ENCODE measurements around the gene NKX6-1. TPM values are rescaled to one million over a fixed set of nuclear protein-coding genes. Genes with fewer than 3 reads are reported as not detected.

NKX6-1 gene
- total RNA-seq, 1 donor = 0.18 TPM

DNA sequence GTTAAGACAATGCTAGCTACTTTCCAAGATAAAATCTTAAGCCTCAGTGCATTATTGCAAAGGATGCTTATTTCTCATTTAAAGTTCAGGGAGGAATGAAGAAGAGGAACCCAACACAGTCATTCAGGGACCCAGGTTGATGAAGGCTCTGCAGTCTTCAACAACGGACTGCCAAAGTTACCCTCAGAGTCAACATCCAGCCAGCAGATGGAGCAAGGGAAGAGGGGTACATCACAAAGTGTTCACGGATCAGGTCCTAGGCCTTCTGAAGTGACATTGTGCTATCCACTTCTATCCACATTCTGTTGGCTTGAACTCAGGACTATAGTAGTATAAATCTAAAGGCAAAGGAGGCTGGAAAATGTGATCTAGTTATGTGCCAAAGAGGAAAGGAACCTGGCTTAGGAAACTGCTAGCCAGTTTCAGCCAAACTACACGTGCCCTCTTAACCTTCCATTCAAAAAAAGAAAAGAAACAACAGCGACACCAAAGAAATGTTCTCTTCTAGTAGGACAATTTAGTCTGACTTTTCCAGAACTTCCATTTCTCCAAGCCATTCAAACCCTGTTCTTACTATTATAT lies 28.8 kb downstream of the NKX6-1 start:
- TF ChIP-seq, protein P1, sequence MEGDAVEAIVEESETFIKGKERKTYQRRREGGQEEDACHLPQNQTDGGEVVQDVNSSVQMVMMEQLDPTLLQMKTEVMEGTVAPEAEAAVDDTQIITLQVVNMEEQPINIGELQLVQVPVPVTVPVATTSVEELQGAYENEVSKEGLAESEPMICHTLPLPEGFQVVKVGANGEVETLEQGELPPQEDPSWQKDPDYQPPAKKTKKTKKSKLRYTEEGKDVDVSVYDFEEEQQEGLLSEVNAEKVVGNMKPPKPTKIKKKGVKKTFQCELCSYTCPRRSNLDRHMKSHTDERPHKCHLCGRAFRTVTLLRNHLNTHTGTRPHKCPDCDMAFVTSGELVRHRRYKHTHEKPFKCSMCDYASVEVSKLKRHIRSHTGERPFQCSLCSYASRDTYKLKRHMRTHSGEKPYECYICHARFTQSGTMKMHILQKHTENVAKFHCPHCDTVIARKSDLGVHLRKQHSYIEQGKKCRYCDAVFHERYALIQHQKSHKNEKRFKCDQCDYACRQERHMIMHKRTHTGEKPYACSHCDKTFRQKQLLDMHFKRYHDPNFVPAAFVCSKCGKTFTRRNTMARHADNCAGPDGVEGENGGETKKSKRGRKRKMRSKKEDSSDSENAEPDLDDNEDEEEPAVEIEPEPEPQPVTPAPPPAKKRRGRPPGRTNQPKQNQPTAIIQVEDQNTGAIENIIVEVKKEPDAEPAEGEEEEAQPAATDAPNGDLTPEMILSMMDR (IDR thresholded peaks at IDR 0.05; ENCODE audit: insufficient read depth, low read length) = no peak
- DNase-seq (ENCODE audit: low read depth) = no peak
- H3K4me3 ChIP-seq (ENCODE audit: low read depth, low read length) = no peak overlapping the region

DNA sequence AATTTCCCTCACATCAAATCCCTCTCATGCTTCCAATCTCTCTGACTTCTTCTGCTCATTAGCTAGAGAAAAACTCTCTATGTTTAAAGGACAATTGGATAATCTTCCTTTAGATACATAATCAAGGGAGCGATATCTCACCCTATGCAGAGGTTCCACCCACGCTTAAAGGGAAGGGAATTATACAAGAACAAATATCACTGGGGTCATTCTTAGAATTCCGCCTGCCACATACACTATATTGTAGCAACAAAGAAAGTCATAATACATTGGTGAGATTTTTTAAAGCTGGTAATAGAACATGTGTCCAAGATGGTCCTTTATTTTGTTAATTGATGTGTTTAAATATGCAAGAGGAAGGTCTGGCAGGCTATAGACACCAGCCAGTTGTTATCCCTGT lies 31.5 kb downstream of the NKX6-1 start:
- H3K4me3 ChIP-seq (ENCODE audit: low read depth, low read length) = no peak overlapping the region
- TF ChIP-seq, protein P1 (IDR thresholded peaks at IDR 0.05; ENCODE audit: insufficient read depth, low read length) = no peak
- DNase-seq (ENCODE audit: low read depth) = no peak

DNA sequence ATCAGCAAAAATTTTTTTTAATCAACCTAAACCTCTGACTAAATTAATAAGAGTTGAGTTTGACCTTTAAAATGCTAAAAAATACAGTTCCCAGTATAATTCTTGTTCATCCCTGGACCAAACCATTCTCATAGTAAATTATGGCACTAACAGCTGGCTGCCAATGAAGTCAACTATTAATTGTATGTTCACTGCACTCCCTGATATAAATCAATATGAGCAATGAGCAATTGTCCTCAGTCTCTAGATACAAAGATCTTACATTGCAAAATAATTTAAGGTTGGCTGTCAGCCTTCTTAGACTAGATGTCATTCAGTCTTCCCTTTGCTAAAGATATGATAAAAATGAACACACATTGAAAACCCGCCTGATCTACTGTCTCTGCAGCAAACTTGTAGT lies 39.3 kb downstream of the NKX6-1 start:
- H3K4me3 ChIP-seq (ENCODE audit: low read depth, low read length) = no peak overlapping the region
- TF ChIP-seq, protein P1 (IDR thresholded peaks at IDR 0.05; ENCODE audit: insufficient read depth, low read length) = no peak
- no peak for DNase-seq (ENCODE audit: low read depth)

DNA sequence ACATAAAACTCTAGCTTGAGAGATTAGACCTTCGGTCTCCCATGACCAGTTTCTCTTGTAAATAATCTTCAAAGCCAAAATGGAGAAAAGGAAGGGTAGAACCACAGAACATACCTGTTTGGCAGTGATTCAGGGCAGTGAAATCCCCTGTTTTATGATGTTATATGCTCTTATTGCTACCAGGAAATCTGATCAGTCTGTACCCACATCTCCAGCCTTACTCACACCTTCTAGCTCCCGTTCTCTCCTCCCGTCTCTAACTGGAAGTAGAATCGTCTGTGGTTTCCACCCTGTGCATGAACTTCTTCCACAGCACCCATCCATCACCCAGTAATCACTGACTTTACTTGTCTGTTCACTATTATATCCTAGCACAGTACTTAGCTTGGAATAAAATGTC lies 42.9 kb downstream of the NKX6-1 start:
- TF ChIP-seq, protein P1 (IDR thresholded peaks at IDR 0.05; ENCODE audit: insufficient read depth, low read length) = no peak
- H3K4me3 ChIP-seq (ENCODE audit: low read depth, low read length) = no peak overlapping the region
- DNase-seq (ENCODE audit: low read depth) = no peak

DNA sequence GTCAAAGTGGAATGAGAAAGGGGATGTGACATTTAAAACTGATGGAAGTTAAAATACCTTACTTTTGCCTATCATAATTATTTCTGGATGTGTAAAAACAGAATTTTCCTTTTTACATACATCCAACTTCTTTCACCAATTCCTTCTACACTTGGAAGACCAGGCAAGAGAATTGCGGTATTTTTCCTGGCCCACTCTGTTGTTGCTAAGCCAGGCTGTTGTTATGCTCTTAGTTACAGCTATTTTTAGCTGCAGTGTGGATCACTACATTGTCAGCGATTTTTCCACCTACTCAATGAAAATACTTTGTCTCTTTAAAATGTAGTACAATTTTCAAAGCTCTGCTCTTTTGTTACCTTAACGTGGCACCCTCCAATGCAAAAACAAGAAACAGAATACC lies 43.4 kb downstream of the NKX6-1 start:
- TF ChIP-seq, protein P1 (IDR thresholded peaks at IDR 0.05; ENCODE audit: insufficient read depth, low read length) = no peak
- no peak for DNase-seq (ENCODE audit: low read depth)
- H3K4me3 ChIP-seq (ENCODE audit: low read depth, low read length) = no peak overlapping the region

DNA sequence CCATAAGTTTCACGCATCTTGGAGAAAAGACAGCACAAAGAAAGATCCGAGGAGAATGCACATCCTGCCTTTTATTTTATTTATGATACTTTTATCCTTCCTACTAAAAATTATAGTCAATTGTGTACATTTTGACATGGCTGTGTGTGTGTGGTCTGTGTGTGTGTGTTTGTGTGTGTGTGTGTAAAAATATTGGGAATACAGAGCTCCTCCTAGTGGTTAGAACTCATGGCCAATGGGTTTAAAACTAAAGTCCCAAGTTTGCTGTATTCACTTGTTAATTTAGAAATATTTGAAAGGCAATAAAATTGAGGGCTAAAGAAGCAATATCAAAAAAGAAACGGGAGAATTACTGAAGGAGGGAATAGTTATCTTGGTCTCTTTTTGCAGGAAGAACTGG lies 47.5 kb downstream of the NKX6-1 start:
- TF ChIP-seq, protein P1 (IDR thresholded peaks at IDR 0.05; ENCODE audit: insufficient read depth, low read length) = peak; percentile 50
- no peak overlapping the region for H3K4me3 ChIP-seq (ENCODE audit: low read depth, low read length)
- DNase-seq (ENCODE audit: low read depth) = peak; percentile 5

DNA sequence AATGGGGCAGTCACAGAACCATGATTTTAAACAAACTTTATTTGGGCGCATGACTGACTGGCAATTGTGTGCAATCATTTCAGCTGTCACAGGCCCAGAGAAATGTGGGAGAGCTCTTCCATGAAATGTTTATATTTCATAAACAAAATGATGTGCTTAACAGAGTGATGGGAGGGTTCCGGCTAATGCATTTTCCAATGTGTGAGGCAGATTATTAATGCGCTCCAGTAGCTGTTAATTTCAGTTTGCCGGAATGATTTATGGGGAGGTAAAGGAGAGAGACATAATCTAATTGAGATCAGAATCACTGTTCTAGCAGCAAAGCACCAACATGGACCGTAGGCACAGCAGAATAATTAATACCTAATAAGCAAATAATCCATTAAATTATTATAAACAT lies 55.6 kb downstream of the NKX6-1 start:
- no peak for DNase-seq (ENCODE audit: low read depth)
- no peak overlapping the region for H3K4me3 ChIP-seq (ENCODE audit: low read depth, low read length)
- TF ChIP-seq, protein P1 (IDR thresholded peaks at IDR 0.05; ENCODE audit: insufficient read depth, low read length) = no peak
